GM18508 (cell line): ENCODE measurements around the gene PSMC3IP.
"Not testable (repeated sequence)": the region's sequence is repeated elsewhere in the genome, so short reads cannot be mapped to it uniquely, and the experiment has no call there.

Experiments
- ATAC-seq: cut with Tn5 transposase; IDR thresholded peaks from one replicate; pipeline ENCODE4 v1.9.1; 2021; ENCODE audit warnings: moderate number of reproducible peaks; ENCODE audit not compliant: insufficient read depth, unreplicated experiment

Gene PSMC3IP

GRCh38 chr17:42563143-42563509 is 14.4 kb downstream of the PSMC3IP start:
- no peak for ATAC-seq

- ATAC-seq = no peak
These were observed 15.0 kb downstream of the PSMC3IP start for GRCh38 chr17:42562388-42563142.

GRCh38 chr17:42561897-42562387 is 15.6 kb downstream of the PSMC3IP start, which contains the start of gene COASY:
Gene COASY (plus strand): TSS chr17:42562148. CDS start chr17:42562623, 475 bp downstream.
- no peak for ATAC-seq

GRCh38 chr17:42560246-42560645 is 17.3 kb downstream of the PSMC3IP start:
- ATAC-seq = no peak

- no peak for ATAC-seq
These were observed 18.5 kb downstream of the PSMC3IP start for GRCh38 chr17:42559075-42559474.

GRCh38 chr17:42555961-42556617 is 21.4 kb downstream of the PSMC3IP start:
- not testable (repeated sequence) for ATAC-seq

- ATAC-seq = no peak
These were observed 22.4 kb downstream of the PSMC3IP start for GRCh38 chr17:42555122-42555622.

GRCh38 chr17:42554250-42555121 is 23.0 kb downstream of the PSMC3IP start:
- ATAC-seq = no peak

- no peak for ATAC-seq
These were observed 23.7 kb downstream of the PSMC3IP start for GRCh38 chr17:42553866-42554249.

GRCh38 chr17:42553161-42553818 is 24.2 kb downstream of the PSMC3IP start:
- ATAC-seq = no peak

GRCh38 chr17:42552736-42553135 is 24.8 kb downstream of the PSMC3IP start, which contains the start of gene HSD17B1:
Gene HSD17B1 (plus strand): TSS chr17:42552923. CDS start chr17:42552934, 11 bp downstream.
- ATAC-seq = not testable (repeated sequence)

- ATAC-seq = no peak
These were observed 28.4 kb downstream of the PSMC3IP start for GRCh38 chr17:42548993-42549755.

- no peak for ATAC-seq
These were observed 29.3 kb downstream of the PSMC3IP start for GRCh38 chr17:42548070-42548837.

GRCh38 chr17:42547698-42548069 is 29.8 kb downstream of the PSMC3IP start:
- ATAC-seq = no peak

- ATAC-seq = no peak
These were observed 30.5 kb downstream of the PSMC3IP start for GRCh38 chr17:42547001-42547461.

GRCh38 chr17:42545755-42546505 is 31.6 kb downstream of the PSMC3IP start:
- not testable (repeated sequence) for ATAC-seq

GRCh38 chr17:42544874-42545283 is 32.6 kb downstream of the PSMC3IP start:
- no peak for ATAC-seq
